ENCODE measurements around the gene CACNA2D4.

CACNA2D4 gene

DNA sequence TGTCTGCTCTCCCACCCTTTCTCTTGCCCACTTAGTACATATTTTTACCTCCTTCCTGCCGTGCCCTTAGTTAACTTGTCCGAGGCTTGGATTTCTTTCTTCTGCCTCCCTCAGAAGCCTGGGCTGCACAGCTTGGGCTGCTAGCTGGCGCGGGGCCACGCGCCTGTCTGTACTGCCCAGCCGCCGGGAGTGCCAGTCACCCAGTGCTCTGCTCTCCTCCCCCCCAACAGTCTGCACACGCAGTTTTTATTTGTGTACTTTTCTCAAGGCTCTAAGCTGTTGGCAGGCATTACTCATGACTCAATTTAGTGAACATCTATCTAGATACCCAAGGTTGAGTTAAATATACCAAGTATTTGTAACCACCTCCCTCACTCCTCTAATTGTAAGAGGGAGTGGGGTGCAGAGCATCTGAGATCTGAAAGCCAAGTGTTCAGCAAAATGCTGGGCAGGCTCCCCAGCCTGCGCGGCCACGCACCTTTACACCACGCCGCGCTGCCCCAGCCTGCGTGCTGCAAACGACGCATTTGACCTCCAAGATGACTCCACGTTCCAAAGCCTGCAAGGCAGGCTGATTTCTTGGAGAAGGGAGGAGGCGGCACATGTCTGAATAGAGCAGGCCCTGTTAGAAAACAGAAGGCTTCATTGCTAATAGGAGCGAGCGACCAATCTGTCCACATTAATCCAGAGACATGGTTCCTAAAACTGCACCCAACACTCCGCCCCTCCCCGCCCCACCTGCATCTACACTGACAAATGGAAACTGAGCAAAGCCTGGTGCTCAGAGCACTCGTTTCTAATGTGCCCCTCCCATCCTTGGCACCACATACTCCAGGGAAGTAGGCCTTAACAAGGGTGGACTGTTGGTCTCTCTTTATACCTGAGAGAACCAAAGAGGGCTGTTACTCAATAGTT is 18.2 kb upstream of the CACNA2D4 start:
- H3K27ac ChIP-seq: peak overlapping the region; percentile 88
- TF ChIP-seq ZFX (IDR thresholded peaks at IDR 0.05): no peak
- TF ChIP-seq, protein P1, sequence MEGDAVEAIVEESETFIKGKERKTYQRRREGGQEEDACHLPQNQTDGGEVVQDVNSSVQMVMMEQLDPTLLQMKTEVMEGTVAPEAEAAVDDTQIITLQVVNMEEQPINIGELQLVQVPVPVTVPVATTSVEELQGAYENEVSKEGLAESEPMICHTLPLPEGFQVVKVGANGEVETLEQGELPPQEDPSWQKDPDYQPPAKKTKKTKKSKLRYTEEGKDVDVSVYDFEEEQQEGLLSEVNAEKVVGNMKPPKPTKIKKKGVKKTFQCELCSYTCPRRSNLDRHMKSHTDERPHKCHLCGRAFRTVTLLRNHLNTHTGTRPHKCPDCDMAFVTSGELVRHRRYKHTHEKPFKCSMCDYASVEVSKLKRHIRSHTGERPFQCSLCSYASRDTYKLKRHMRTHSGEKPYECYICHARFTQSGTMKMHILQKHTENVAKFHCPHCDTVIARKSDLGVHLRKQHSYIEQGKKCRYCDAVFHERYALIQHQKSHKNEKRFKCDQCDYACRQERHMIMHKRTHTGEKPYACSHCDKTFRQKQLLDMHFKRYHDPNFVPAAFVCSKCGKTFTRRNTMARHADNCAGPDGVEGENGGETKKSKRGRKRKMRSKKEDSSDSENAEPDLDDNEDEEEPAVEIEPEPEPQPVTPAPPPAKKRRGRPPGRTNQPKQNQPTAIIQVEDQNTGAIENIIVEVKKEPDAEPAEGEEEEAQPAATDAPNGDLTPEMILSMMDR (conservative IDR thresholded peaks at IDR 0.05): no peak

DNA sequence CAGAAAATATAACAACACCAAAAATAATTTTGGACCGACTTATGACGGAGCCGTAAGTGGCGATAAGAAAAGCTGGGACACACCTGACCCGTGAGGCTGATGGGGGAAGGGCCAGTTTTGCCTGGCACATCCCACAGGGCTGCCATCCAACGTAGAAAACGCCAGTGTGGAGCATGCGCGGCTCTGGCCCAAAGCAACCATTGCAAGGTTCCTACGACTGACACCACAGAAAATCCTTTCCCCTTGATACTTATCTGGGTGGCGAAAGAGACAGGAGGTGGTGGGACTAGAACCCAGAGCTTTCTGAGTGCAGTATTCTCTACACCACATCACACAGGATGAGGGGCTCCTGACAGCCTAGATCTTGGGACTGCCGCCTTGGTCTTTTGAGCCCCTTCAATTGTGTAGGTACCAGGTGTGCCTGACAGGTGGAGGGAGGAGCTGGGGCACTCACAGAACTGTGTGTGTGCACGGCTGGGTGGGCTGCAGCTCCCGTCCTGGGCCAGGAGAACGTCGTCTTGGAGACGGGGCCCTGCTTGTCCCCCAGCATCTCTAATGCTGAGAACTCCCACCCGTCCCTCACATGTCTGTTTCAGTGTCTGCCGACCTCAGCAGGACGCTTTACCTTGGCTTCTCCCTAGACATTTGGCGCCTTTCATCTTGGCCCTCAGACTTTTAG is 17.4 kb upstream of the CACNA2D4 start:
- no peak for TF ChIP-seq ZFX (IDR thresholded peaks at IDR 0.05)
- TF ChIP-seq, protein P1 (conservative IDR thresholded peaks at IDR 0.05): no peak
- H3K27ac ChIP-seq: peak overlapping the region; percentile 88

DNA sequence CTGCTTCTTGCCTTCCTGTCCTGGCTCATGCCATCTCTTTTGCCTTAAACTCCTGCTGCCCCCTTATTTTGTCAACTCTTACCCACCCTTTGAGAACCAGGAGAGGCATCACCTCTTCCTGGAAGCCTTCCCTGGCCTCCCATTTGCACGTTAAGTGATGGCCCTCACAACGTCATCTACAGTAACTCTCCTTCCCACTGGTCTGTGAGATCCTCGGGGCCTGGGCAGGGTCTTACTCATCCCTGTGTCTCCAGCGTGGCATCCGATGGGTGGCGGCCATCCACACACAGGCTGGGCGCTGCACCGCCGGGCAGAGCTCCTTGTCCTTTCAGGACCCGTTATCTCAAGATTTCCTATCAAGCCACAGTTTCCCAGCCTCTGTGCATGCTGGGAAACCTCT is 16.8 kb upstream of the CACNA2D4 start:
- TF ChIP-seq, protein P1 (conservative IDR thresholded peaks at IDR 0.05): no peak
- no peak for TF ChIP-seq ZFX (IDR thresholded peaks at IDR 0.05)
- peak overlapping the region; percentile 88 for H3K27ac ChIP-seq

DNA sequence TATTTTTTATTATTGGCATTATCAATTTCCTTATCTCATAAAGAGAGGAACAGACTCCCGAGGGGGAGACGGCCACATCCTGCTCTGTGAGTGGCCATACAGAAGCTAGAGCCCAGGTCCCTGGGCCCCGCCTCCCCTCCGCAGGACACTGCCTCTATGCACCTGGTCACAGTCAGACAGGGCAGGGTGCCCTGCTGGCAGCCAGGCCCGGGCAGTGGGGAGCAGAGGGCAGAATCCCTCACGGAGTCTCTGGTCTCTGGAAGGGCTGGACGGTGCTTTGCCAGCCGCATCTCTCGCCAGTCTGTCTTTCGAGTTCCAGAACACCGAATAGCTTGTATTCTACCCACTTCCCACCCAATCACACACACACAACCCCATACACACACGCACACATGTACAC is 16.4 kb upstream of the CACNA2D4 start:
- H3K27ac ChIP-seq: peak overlapping the region; percentile 88
- TF ChIP-seq ZFX (IDR thresholded peaks at IDR 0.05): no peak
- TF ChIP-seq, protein P1 (conservative IDR thresholded peaks at IDR 0.05): no peak

DNA sequence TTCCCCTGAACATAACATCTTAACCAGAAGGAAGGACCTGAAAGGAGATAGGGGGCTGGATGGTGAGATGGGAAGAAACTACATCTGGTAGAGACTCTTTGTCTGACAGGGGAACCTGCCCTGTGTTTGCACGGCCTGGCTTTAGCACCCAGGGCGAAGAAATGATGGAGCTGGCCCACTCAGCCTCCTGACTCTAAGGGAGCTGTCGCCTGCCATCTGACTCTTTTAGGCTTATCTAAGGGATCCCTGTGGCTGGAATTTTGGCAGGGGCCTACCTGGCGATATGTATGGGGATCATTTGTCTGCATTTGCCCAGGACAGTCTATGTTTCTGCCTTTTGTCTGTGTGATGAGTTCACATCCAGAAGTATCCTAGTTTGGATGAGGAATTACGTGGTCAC is 15.6 kb upstream of the CACNA2D4 start:
- H3K27ac ChIP-seq: no peak overlapping the region
- TF ChIP-seq, protein P1 (conservative IDR thresholded peaks at IDR 0.05): no peak
- no peak for TF ChIP-seq ZFX (IDR thresholded peaks at IDR 0.05)

DNA sequence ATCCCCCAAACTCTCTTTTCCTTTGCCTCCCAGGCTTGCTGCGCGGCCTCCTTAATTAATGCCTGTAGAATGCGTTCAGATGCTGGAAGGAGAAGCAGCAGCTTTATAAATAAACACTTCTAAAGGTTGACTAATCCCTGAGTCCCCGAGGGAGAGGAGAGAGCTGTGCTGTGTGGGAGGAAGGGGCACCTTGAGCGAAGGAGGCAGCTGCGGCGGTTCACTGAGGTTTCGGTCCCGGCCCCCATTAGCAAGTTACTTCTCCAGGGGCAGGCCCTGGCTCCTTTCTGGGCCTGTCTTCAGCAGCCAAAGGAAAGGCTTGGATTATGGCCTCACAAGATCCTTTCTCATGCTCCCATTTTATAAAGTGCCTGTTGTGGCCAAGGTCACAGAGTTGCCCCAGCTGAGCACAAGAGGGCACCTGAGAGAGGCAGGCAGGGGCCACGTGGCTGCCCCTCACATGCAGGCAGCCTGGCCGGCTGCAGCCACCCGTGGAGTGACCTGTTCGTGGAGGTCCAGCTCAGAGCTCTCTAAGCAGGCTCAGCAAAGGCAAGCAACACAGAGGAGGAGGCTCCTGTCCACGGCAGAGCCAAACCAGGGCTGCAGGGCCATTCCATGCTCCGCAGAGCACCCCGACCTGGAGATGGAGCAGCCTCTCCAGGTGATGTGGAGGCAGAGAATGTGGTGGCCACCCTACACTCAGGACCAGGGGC is 15.0 kb upstream of the CACNA2D4 start:
- TF ChIP-seq, protein P1 (conservative IDR thresholded peaks at IDR 0.05): no peak
- no peak for TF ChIP-seq ZFX (IDR thresholded peaks at IDR 0.05)
- no peak overlapping the region for H3K27ac ChIP-seq
